HG03442 (cell line): ENCODE results near the gene MSH6.

Source experiments
- ATAC-seq: cut with Tn5 transposase; IDR thresholded peaks from one replicate; pipeline ENCODE4 v1.9.1; 2021; ENCODE audit warnings: mild to moderate bottlenecking, moderate library complexity; ENCODE audit not compliant: unreplicated experiment

The MSH6 gene

GRCh38 chr2:47782671-47783485 lies at the start of gene MSH6:
TSS of gene MSH6 (plus strand) at chr2:47783145. CDS start at chr2:47783234, 89 bp downstream.
- ATAC-seq, result peak; percentile 81

GRCh38 chr2:47735136-47735869 lies 47.6 kb upstream of the MSH6 start:
- ATAC-seq, result no peak

DNA sequence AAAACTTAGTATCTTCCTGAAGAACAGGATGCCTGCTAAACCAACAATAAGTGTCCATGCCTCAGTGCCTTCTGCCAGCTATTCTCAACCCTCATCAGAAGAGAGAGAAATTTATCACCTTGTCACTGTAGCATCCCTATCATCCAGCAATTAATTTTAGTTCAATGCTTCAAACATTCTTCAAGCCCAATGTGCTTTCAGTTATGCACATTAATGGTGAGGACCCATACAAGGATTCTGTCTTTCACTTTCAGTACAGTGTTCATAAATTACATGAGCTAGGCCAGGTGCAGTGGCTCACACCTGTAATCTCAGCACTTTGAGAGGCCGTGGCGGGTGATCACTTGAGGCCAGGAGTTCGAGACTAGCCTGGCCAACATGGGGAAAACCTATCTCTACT lies 47.0 kb upstream of the MSH6 start:
- no peak for ATAC-seq

DNA sequence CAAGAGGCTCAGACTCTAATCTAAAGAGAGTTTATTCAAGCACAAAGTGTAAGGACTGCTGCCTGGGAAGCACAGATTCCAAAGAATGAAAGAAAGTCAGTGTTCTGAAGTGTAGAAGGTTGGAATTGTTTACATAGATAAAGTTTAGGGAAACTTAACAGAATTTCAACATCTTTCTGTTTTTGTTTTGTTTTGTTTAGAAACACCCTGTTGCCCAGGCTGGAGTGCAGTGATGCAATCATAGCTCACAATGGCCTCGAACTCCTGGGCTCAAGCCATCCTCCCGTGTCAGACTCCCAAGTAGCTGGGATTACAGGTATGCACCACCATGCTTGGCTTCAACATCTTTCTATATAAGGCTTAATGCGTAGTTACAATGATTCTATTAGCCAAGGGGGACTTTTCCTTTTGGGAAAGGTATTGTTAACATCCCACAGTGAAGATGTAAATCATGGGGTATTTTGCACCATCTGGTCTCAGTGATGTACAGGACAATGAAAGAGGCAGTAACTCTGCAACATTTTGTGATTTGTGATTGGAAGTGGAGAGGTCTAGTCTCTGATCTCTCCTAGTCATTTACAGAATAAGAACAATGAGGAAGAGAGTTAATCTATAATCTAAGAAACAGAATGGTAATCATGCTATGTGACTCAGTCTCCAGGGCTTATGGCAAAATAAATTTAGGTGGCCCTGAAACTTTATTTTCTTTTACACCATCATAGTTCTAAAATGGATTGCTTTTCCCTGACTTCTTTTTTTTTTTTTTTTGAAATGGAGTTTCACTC lies 45.6 kb upstream of the MSH6 start:
- ATAC-seq, result no peak

- no peak for ATAC-seq
These were observed 44.6 kb upstream of the MSH6 start for GRCh38 chr2:47738331-47738730.

DNA sequence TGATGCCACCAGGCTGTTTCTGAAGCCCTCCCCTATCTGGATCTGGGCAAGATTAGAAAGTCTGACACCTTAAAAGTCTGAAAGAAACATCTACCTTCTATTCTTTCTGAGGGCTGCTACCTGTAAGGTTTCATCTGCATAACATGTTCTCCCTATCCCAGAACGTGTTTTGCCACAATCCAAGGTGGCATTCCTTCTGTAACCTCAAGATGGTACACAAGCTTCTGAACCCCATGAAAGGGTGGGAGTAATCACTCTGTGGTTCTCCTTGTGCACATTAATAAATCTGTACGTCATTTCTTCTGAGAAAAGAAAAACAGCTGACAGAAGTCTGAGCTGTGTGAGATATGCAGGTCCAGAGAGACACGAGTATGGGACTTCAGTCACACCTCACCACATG lies 41.8 kb upstream of the MSH6 start:
- ATAC-seq, result no peak

GRCh38 chr2:47741637-47742036 lies 41.3 kb upstream of the MSH6 start:
- no peak for ATAC-seq

GRCh38 chr2:47744074-47744473 lies 38.9 kb upstream of the MSH6 start:
- no peak for ATAC-seq

DNA sequence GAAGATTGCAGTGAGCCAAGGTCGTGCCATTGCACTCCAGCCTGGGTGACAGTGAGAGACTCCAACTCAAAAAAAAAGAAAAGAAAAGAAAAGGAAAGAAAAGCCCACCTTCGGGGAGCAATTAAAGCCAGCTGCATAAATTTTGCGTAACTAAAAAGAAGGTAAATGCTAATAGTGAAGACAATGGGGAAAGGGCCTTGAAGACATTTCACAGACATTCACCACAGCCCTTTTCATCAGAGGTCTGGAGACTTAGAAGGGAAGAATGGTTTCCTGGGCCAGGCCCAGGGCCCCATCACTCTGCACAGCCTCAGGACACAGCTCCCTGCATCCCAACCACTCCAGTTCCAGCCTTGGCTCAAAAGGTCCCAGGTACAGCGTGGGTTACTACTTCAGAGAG lies 35.1 kb upstream of the MSH6 start:
- no peak for ATAC-seq

- no peak for ATAC-seq
These were observed 31.0 kb upstream of the MSH6 start for GRCh38 chr2:47751856-47752414.

- ATAC-seq, result no peak
These were observed 15.5 kb upstream of the MSH6 start for GRCh38 chr2:47767497-47767844.

DNA sequence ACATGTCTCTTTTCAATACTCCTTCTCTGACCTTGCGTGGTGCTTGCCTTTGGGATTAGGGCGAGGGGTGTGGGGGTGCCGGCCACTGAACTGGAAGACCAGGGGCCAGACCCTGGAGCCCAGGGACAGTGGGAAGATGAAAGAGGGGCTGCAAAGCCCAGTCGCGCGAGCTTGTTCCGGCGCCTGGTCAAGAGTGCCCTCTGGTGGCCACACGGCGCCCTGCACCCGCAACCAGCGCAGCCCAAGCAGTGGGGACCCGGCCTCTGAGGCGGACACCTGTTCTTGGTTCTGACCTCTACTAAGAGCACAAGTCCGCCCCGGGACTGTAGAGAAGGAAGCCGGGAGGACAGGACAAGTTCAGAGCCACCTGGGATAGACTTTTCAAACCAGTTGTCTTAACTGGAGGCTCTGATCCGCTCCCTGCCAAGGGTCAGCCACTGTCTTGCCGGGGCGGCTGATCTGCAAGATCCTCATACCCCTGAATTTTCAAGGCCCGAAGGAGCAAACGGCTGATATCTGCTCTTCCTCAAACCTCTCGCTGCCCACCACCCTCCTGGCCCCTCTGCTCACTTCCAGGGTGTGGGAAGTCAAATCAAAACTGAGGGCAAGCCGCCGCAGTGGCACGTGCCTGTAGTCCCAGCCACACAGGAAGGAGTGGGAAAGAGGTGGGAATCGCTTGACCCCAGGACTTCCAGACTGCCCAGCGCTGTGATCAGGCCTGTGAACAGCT lies 14.9 kb upstream of the MSH6 start:
- no peak for ATAC-seq

DNA sequence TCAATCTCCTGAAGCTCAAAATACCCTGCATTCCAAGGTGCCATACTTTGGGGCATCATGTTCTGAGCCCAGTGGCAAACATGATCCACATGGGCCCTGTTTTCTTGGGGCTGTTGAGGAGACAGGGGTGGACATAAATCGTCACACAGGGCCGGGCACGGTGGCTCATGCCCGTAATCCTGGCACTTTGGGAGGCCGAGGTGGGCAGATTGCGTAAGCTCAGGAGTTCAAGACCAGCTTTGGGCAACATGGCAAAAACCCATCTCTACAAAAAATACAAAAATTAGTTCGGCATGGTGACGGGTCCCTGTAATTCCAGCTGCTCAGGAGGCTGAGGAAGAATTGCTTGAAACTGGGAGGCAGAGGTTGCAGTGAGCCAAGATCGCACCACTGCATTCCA lies 13.6 kb upstream of the MSH6 start:
- no peak for ATAC-seq

DNA sequence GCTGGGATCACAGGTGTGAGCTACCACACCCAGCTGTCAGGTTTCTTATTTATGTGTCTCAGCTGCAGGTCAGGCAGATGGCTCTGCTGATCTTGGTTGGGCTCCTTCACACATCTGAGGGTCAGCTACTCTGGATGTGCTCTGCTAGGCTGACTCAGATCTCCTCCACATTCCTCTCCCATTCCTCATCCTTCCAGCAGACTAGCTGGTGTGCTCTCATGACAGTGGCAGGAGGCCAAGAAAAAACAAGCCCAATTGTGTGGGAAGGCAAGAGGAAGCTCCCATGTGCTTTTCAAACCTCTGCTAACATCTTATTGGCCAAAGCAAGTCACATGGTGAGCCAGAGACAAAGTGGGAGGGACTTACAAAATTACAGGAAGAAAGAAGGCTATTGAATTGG lies 11.7 kb upstream of the MSH6 start:
- ATAC-seq, result no peak

GRCh38 chr2:47772343-47772742 lies 10.6 kb upstream of the MSH6 start:
- no peak for ATAC-seq

DNA sequence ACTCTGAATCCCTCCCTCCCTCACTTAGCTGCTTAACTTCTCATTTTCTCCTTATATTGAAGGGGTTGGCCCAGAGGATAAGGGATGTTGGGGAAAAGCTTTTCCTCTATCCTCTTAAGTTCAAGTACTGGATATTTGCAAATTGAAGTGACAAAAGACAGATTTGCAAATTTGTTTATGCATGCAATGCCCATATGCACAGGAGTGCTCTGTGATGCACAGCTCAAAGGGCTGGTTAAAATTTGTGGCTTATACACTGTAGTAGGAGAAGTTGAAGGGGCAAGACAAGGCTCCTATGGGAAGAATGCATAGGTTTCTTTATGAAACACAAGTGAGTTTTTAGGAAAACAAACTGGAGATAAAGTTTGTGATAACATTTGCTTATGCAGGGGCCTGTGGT lies 8.4 kb upstream of the MSH6 start:
- ATAC-seq, result no peak

DNA sequence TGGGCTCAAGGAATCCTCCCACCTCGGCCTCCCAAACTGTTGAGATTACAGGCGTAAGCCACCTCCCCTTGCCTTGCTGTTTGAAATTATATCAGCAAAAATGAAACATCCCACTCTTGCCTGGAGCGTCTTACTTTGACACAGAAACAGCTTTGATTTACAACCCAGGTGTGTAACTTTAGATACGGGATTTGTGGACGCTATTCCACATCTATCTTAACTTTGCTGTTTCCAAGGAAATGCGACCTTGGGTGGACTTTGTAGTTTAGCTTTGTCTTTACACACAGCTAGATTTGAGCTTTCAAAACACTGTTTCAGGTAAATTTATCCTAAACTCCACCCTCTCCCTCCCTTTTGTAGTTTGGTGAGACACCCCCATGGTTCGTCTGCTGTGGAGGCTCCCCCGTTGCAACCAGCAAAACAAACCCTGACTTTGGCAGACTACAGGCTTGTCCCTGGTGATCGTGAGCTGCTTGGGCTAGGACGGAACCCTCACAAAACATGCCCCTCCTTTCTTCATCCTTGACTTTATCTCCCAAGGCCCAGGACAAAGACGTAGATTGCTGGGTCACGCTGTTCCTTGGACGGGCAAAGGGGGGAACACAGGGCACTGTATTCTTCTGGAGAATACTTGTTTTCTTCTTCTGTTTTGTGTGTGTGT lies 5.5 kb upstream of the MSH6 start:
- ATAC-seq, result no peak

DNA sequence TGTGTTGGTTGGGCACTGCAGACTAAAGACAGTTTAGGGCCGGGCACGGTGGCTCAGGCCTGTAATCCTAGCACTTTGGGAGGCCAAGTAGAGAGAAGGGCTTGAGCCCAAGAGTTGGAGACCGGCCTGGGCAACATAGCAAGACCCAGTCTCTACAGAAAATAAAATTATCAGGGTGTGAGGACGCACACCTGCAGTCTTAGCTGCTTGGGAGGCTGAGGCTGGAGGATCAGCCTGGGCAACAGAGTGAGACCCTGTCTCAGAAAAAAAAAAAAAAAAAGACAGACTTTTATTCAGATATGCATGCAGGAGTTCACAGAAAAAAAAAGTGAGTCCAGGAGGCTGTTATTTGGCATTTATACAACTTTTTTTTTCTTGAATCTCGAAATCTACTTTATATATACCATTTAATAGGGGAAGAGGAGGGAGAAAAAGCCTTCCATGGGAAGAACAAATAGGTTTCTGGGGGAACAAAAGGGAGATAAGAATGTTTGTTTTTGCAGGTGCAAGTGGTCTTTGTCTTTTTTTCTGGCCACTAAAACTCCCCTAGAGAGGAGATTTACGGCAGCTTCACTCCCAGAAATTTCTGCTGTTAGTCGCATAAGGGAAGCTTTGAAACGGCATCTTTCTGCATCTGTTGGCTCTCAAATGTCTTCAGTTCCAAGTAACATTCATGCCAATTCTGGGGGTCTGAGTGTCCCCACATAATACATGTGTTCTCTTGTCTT lies 4.1 kb upstream of the MSH6 start:
- ATAC-seq, result no peak

- no peak for ATAC-seq
These were observed 3.5 kb upstream of the MSH6 start for GRCh38 chr2:47779426-47779790.

- ATAC-seq, result no peak
These were observed 619 bp upstream of the MSH6 start for GRCh38 chr2:47782381-47782670.
